NCI-H524 treated with DMSO at 0.1 percent for 48 hours (cell line): ENCODE data around the gene PRPF19.

Source experiments
- DNase-seq: peaks from one replicate; lab custom pipeline; 2025; lab: John Stamatoyannopoulos, UW

Gene PRPF19

DNA sequence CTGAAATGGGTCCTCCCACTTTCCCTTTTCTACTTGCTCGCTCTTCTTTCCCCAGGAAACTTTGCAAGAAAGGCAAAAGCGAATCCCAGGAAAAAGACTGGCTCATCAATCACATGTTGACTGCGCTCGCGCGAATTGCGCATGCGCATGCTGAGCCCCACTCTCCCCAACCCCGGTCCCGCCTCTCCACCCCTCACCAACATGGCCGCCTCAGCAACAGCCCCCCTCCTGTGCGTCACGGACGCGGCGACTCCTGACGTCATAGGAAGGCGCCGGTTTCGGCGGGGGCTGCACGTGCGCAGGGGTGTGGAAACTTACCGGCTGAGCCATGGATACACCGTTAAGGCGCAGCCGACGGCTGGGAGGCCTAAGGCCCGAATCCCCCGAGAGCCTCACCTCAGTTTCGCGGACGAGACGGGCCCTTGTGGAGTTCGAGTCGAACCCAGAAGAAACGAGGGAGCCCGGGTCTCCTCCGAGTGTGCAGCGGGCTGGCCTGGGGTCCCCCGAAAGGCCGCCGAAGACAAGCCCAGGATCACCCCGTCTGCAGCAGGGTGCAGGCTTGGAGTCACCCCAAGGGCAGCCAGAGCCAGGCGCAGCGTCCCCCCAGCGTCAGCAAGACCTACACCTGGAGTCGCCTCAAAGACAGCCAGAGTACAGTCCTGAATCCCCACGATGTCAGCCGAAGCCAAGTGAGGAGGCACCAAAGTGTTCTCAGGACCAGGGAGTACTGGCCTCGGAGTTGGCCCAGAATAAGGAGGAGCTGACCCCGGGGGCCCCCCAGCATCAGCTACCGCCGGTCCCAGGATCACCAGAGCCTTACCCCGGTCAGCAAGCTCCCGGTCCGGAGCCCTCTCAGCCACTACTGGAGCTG lies 64.4 kb downstream of the PRPF19 start, which contains the start of gene CCDC86:
TSS of gene CCDC86 (plus strand) at position 317 of the 871 bp plus-strand sequence. CDS start at position 329, 12 bp downstream.
- no peak for DNase-seq
